ENCODE data around the gene RECK. TPM values are rescaled to one million over a fixed set of nuclear protein-coding genes. Genes with fewer than 3 reads are reported as not detected.

The RECK gene
- total RNA-seq, 1 experiment from 2014 or later: 5.0 TPM

GRCh38 chr9:36121971-36122370, 85.3 kb downstream of the RECK start:
- no TSS peak for BruUV-seq (replicated peaks)
- Histone ChIP-seq H3K27me3 (ENCODE audit: low read length) (no peaks in the 10 kb centered on the region), H3K36me3 (ENCODE audit: low read depth, low read length) (no peaks in the 10 kb centered on the region), H4K20me1 (ENCODE audit: low read length) (no peaks in the 10 kb centered on the region), H3K4me2 (ENCODE audit: low read length) (no peak overlapping the region), H3K27ac (ENCODE audit: low read length) (no peak overlapping the region), H3K4me1 (ENCODE audit: insufficient read depth, low read length) (0 out of 2 replicates have a peak, but pooled peaks cover 6% of the 10 kb centered on the region), H3K79me2 (ENCODE audit: low read length) (no peaks in the 10 kb centered on the region), H3K9me2 (replicated peaks; ENCODE audit: low read length) (no peaks in the 10 kb centered on the region), H3K9ac (ENCODE audit: low read length) (no peak overlapping the region), H3F3A (ENCODE audit: low read length, unreplicated experiment) (no peaks in the 10 kb centered on the region), H3K4me3 (ENCODE audit: low read length) (no peak overlapping the region), H3K9me3 (ENCODE audit: low read length) (no peaks in the 10 kb centered on the region), H2AFZ (ENCODE audit: low read length) (no peak overlapping the region)
- CTCF ChIA-PET: no interaction called here
- POLR2A ChIA-PET (ENCODE audit: unreplicated experiment): no interaction called here
- DNase-seq: no peak
- TF ChIP-seq, protein P1, sequence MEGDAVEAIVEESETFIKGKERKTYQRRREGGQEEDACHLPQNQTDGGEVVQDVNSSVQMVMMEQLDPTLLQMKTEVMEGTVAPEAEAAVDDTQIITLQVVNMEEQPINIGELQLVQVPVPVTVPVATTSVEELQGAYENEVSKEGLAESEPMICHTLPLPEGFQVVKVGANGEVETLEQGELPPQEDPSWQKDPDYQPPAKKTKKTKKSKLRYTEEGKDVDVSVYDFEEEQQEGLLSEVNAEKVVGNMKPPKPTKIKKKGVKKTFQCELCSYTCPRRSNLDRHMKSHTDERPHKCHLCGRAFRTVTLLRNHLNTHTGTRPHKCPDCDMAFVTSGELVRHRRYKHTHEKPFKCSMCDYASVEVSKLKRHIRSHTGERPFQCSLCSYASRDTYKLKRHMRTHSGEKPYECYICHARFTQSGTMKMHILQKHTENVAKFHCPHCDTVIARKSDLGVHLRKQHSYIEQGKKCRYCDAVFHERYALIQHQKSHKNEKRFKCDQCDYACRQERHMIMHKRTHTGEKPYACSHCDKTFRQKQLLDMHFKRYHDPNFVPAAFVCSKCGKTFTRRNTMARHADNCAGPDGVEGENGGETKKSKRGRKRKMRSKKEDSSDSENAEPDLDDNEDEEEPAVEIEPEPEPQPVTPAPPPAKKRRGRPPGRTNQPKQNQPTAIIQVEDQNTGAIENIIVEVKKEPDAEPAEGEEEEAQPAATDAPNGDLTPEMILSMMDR (conservative IDR thresholded peaks at IDR 0.05; ENCODE audit: low read depth, low read length): no peak
- TF ChIP-seq EZH2phosphoT487 (IDR thresholded peaks at IDR 0.05; ENCODE audit: borderline replicate concordance, low read length): no peak
- no peak for TF ChIP-seq EZH2 (IDR thresholded peaks at IDR 0.05; ENCODE audit: low read length, unreplicated experiment)
- no peak for ATAC-seq
- intact Hi-C loops (cut with micrococcal nuclease): no loop called here

GRCh38 chr9:36123515-36123914, 86.8 kb downstream of the RECK start:
- H3K9me2 ChIP-seq (replicated peaks; ENCODE audit: low read length): no peaks in the 10 kb centered on the region
- no peak overlapping the region for H3K9ac ChIP-seq (ENCODE audit: low read length)
- no peak overlapping the region for H3K27ac ChIP-seq (ENCODE audit: low read length)
- TF ChIP-seq, protein P1 (conservative IDR thresholded peaks at IDR 0.05; ENCODE audit: low read depth, low read length): no peak
- no peak for TF ChIP-seq EZH2phosphoT487 (IDR thresholded peaks at IDR 0.05; ENCODE audit: borderline replicate concordance, low read length)
- TF ChIP-seq EZH2 (IDR thresholded peaks at IDR 0.05; ENCODE audit: low read length, unreplicated experiment): no peak
- no peaks in the 10 kb centered on the region for H3K36me3 ChIP-seq (ENCODE audit: low read depth, low read length)
- ATAC-seq: no peak
- no peak overlapping the region for H2AFZ ChIP-seq (ENCODE audit: low read length)
- H3K4me1 ChIP-seq (ENCODE audit: insufficient read depth, low read length): 0 out of 2 replicates have a peak, but pooled peaks cover 6% of the 10 kb centered on the region
- H3F3A ChIP-seq (ENCODE audit: low read length, unreplicated experiment): no peaks in the 10 kb centered on the region
- ChIA-PET CTCF (no interaction called here), POLR2A (ENCODE audit: unreplicated experiment) (no interaction called here)
- no peaks in the 10 kb centered on the region for H3K79me2 ChIP-seq (ENCODE audit: low read length)
- H3K4me3 ChIP-seq (ENCODE audit: low read length): no peak overlapping the region
- no peaks in the 10 kb centered on the region for H3K9me3 ChIP-seq (ENCODE audit: low read length)
- no peak overlapping the region for H3K4me2 ChIP-seq (ENCODE audit: low read length)
- no peaks in the 10 kb centered on the region for H3K27me3 ChIP-seq (ENCODE audit: low read length)
- BruUV-seq (replicated peaks): no TSS peak
- no peaks in the 10 kb centered on the region for H4K20me1 ChIP-seq (ENCODE audit: low read length)
- intact Hi-C loops (cut with micrococcal nuclease): no loop called here
- no peak for DNase-seq

DNA sequence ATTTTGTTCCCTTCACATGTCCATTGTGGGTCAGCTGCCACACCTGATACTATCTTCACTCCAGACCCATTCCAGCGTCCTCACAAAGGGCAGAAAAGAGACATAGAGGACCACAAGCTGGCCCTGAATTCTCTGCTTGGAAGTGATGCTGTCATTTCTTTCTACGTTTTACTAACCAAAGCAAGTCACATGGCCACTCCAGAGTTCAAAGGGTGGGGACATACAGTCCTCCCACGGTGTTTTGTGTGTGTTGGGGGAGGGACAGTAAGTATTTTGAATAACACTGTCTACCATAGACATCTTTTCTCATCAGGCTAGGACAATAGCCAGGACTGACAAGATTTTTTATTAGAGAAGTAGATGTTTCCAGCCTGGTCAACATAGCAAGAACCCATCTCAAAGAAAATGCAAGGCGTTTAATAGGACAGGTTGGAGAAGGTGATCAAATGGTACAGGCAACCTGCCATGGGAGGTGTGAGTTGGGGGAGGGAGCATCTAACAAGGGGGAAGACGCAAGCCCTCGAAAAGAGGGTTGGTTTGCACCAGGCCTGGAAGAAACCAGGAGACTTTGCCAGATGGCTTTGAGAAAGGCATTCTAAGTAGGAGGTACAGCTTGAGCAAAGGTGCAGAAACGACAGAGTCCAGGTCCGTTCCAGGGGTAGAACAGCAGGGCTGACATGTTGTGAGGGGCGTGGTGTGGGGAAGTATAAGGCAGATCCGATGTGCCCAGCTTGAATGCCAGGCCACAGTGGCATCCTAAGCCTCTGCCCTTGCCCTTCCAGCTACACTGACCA, 88.5 kb downstream of the RECK start:
- ChIA-PET CTCF (no interaction called here), POLR2A (ENCODE audit: unreplicated experiment) (no interaction called here)
- H3K79me2 ChIP-seq (ENCODE audit: low read length): no peaks in the 10 kb centered on the region
- no peak overlapping the region for H3K27ac ChIP-seq (ENCODE audit: low read length)
- ATAC-seq: no peak
- TF ChIP-seq, protein P1 (conservative IDR thresholded peaks at IDR 0.05; ENCODE audit: low read depth, low read length): no peak
- TF ChIP-seq EZH2 (IDR thresholded peaks at IDR 0.05; ENCODE audit: low read length, unreplicated experiment) (no peak), EZH2phosphoT487 (IDR thresholded peaks at IDR 0.05; ENCODE audit: borderline replicate concordance, low read length) (no peak)
- no peaks in the 10 kb centered on the region for H3K9me3 ChIP-seq (ENCODE audit: low read length)
- no TSS peak for BruUV-seq (replicated peaks)
- no peaks in the 10 kb centered on the region for H3K27me3 ChIP-seq (ENCODE audit: low read length)
- no peaks in the 10 kb centered on the region for H3K4me1 ChIP-seq (ENCODE audit: insufficient read depth, low read length)
- H2AFZ ChIP-seq (ENCODE audit: low read length): no peak overlapping the region
- no peak for DNase-seq
- no peaks in the 10 kb centered on the region for H3K9me2 ChIP-seq (replicated peaks; ENCODE audit: low read length)
- H4K20me1 ChIP-seq (ENCODE audit: low read length): no peaks in the 10 kb centered on the region
- no peak overlapping the region for H3K9ac ChIP-seq (ENCODE audit: low read length)
- H3F3A ChIP-seq (ENCODE audit: low read length, unreplicated experiment): no peaks in the 10 kb centered on the region
- H3K4me3 ChIP-seq (ENCODE audit: low read length): no peak overlapping the region
- intact Hi-C loops (cut with micrococcal nuclease): no loop called here
- no peak overlapping the region for H3K4me2 ChIP-seq (ENCODE audit: low read length)
- H3K36me3 ChIP-seq (ENCODE audit: low read depth, low read length): no peaks in the 10 kb centered on the region

Data from PC-3 (cell line).